ENCODE results near the gene PPIP5K2. TPM values are rescaled to one million over a fixed set of nuclear protein-coding genes. Genes with fewer than 3 reads are reported as not detected.
"Not testable (repeated sequence)": the region's sequence is repeated elsewhere in the genome, so short reads cannot be mapped to it uniquely, and the experiment has no call there.

The PPIP5K2 gene
- total RNA-seq, 2 experiments from 2014 or later, result 35.8 to 45.0 TPM

DNA sequence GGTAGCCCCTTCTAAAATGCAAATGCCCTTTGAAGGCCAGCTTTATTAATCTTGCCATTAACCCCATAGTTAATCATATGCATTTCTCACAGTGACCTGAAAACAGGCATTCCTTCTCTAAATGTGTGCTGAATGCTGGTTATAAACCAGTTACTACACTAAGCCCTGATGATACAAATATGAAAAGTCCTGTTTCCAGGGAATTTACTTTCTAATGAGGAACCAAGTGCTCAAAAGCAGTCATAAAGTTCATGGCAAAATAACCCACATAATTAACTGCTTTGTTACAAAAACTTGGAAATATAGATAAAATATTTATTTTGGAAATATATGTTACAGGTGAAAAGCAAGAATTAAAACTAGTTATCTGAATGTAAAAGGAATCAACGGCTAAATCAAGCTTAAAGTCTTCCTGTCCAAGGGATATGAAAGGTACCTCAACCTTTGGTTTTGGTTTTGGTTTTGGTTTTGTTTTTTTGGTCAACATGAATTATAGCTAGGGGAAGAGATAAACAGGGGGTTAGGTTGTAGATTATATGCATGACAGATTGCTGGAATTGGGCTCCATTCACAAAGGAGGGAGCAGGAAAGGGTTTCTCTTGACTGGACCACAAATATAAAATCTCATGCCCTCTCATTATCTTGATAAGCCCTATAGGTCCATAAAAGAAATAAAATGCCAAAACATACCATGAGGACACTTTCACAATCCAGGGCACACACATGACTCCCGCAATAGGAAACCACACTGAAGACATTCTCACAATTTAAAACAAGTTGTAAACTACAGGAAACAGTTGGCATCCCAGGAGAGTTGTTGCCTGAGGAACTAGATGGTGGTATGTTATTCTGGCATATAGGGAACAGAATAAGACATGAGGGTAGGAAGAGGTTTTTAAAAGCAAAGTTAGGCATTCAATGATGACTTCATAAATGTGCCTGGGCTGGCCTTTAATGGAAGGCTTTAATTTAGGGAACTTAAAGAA, 91.8 kb downstream of the PPIP5K2 start:
- Mint-ChIP-seq H3K27ac (no peak overlapping the region), H3K27me3 (ENCODE audit: low read depth) (no peaks in the 10 kb centered on the region), H3K4me3 (no peak overlapping the region), H3K4me1 (ENCODE audit: low read depth) (peaks cover 24% of the 10 kb centered on the region), H3K36me3 (ENCODE audit: low read depth) (peaks cover 6% of the 10 kb centered on the region), H3K9me3 (no peaks in the 10 kb centered on the region)
- CTCF ChIA-PET, result interaction anchor here (0.6 to 1.4 kb wide), 2 partner anchors 13 to 121 kb away, joined by 5 to 6 read pairs; no protein-coding TSS in a partner anchor
- intact Hi-C loops (cut with micrococcal nuclease), result no loop called here
- no peak for DNase-seq

DNA sequence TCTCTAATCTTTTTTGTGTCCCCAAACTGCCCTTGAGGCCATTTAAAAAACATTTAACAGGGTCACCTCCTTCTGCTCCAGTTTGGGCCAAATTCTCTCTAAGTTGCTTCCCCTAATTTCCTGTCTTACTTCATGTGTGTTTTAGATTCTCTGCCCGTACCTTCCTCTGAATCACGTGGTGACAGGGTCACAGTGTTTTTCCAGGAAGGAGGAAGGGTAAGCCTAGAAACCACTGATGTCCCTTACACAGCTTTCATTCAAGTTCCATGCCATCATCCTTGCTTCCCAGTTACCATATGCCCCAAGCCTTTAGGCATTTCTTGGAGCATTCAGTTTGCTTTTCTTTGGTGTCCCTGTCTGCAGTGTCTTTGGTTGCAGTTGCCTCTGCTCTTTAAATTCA, 96.0 kb downstream of the PPIP5K2 start:
- H3K36me3 Mint-ChIP-seq (ENCODE audit: low read depth), result peaks cover 2% of the 10 kb centered on the region
- no peak overlapping the region for H3K27ac Mint-ChIP-seq
- H3K27me3 Mint-ChIP-seq (ENCODE audit: low read depth), result no peaks in the 10 kb centered on the region
- no peaks in the 10 kb centered on the region for H3K9me3 Mint-ChIP-seq
- CTCF ChIA-PET, result interaction anchor here (1.5 to 5.3 kb wide), 2 partner anchors 9 to 534 kb away, joined by 4 to 31 read pairs; no protein-coding TSS in a partner anchor
- H3K4me1 Mint-ChIP-seq (ENCODE audit: low read depth), result peaks cover 9% of the 10 kb centered on the region
- H3K4me3 Mint-ChIP-seq, result no peak overlapping the region
- intact Hi-C loops (cut with micrococcal nuclease), result no loop called here
- DNase-seq, result no peak

DNA sequence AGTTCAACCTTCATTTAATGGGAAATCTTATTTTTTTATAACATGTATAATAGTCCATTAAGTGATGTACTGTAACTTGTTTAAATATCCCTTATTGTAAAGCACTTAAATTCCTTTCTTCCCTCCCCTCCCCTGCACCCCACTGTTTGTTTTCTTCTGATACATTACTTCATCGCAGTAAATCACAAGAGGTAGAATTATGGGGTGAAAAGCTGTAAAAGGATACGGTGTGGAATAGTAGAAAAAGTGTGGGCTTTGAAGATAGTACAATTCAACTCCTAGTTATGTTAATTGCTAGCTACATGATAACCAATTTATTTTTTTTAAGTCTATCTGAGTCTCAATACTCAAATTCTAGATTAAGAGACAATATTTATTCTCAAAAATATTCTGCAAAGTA, 96.6 kb downstream of the PPIP5K2 start:
- H3K4me3 Mint-ChIP-seq, result no peak overlapping the region
- H3K27me3 Mint-ChIP-seq (ENCODE audit: low read depth), result no peaks in the 10 kb centered on the region
- peaks cover 2% of the 10 kb centered on the region for H3K36me3 Mint-ChIP-seq (ENCODE audit: low read depth)
- intact Hi-C loops (cut with micrococcal nuclease), result no loop called here
- no peak overlapping the region for H3K27ac Mint-ChIP-seq
- no peaks in the 10 kb centered on the region for H3K9me3 Mint-ChIP-seq
- CTCF ChIA-PET, result interaction anchor here (1.5 to 5.3 kb wide), 2 partner anchors 8 to 535 kb away, joined by 4 to 31 read pairs; no protein-coding TSS in a partner anchor
- peaks cover 5% of the 10 kb centered on the region for H3K4me1 Mint-ChIP-seq (ENCODE audit: low read depth)
- DNase-seq, result no peak

DNA sequence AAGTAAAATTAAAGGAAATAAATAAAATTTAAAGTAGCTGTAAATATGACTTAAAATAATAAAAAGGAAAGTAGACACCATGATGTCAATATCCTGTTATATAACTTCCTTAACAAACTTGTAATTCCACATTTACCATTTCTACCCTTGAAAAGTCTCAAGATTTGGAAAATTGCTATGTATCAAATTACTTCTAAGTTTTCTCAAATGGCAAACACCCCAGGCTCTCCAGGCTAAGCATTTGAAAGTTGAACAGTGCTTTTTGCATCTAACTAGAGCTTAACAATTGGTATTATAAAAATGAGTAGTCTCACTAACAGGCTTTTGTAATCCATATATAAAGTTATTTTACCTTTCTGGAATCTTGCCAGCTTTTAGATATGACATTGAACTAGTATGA, 97.0 kb downstream of the PPIP5K2 start:
- Mint-ChIP-seq H3K4me1 (ENCODE audit: low read depth) (peaks cover 2% of the 10 kb centered on the region), H3K27me3 (ENCODE audit: low read depth) (no peaks in the 10 kb centered on the region), H3K27ac (no peak overlapping the region), H3K4me3 (no peak overlapping the region), H3K9me3 (no peaks in the 10 kb centered on the region), H3K36me3 (ENCODE audit: low read depth) (peaks cover 2% of the 10 kb centered on the region)
- intact Hi-C loops (cut with micrococcal nuclease), result no loop called here
- CTCF ChIA-PET, result interaction anchor here (1.5 to 5.3 kb wide), 2 partner anchors 8 to 535 kb away, joined by 4 to 31 read pairs; no protein-coding TSS in a partner anchor
- DNase-seq, result no peak

DNA sequence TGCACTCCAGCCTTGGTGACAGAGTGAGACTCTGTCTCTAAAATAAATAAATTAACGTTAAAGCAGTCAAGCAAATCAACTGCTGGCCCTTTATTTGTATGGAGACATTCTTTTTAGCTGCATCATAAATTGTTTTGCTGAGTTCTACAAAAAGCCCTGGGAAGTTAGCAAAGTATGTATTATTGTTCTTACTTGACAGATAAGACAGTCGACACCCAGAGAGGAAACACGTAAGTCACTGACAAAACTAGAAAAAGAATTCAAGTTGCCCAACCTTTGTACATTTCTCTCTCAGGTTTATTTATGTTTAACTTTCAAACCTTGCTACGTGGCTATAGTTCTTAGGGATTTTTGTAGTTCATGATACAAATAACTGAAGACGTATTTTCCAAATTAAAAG, 98.1 kb downstream of the PPIP5K2 start:
- DNase-seq, result no peak
- Mint-ChIP-seq H3K27ac (no peak overlapping the region), H3K4me1 (ENCODE audit: low read depth) (no peaks in the 10 kb centered on the region), H3K36me3 (ENCODE audit: low read depth) (peaks cover 1% of the 10 kb centered on the region), H3K9me3 (no peaks in the 10 kb centered on the region), H3K4me3 (no peak overlapping the region), H3K27me3 (ENCODE audit: low read depth) (no peaks in the 10 kb centered on the region)
- intact Hi-C loops (cut with micrococcal nuclease), result no loop called here
- CTCF ChIA-PET, result no interaction called here

DNA sequence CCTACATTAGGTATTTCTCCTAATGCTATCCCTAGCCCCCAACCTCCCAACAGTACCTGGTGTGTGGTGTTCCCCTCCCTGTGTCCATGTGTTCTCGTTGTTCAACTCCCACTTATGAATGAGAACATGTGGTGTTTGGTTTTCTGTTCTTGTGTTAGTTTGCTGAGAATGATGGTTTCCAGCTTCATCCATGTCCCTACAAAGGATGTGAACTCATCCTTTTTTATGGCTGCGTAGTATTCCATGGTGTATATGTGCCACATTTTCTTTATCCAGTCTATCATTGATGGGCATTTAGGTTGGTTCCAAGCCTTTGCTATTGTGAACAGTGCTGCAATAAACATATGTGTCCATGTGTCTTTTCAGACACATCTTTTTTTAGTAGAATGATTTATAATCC, 99.0 kb downstream of the PPIP5K2 start:
- H3K9me3 Mint-ChIP-seq; H3K4me1 Mint-ChIP-seq (ENCODE audit: low read depth); H3K4me3 Mint-ChIP-seq; CTCF ChIA-PET; DNase-seq; H3K27ac Mint-ChIP-seq; H3K36me3 Mint-ChIP-seq (ENCODE audit: low read depth); H3K27me3 Mint-ChIP-seq (ENCODE audit: low read depth); intact Hi-C loops (cut with micrococcal nuclease): not testable (repeated sequence)

DNA sequence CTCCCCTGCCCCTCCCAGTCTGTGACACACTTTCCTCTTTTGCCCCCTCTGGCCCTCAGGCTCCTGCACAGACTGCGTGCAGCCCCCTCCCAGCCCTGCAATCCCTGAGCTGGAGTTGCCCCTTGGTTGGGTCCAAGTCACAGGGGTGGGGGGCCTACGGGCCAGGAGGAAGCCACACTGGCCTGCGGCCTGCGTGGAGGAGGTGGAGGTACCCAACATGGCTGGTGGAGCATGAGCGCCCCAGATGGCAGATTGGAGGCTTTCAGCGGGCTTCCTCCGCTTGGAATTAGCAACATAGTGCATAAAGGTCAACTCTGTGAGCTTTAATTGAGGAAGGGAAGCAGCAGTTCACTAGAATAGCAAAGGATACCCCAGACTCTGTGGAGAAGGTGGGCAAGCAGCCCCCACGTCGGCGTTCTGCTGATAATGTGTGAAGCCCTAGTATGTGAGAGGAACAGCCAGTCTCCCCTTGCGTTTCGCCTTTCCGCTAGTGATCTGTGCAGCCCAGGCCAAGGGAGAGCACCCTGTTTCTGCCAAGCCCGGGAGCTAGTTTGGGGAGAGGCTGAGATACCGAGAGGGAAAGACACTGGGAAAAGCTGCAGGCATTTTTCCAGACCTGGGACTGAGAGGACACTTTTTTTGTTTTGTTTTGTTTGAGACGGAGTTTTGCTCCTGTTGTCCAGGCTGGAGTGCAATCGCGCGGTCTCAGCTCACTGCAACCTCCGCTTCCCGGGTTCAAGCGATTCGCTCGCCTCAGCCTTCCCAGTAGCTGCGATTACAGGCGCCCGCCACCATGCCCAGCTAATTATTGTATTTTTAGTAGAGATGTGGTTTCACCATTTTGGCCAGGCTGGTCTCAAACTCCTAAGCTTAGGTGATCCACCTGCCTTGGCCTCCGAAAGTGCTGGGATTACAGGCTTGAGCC, 103.2 kb downstream of the PPIP5K2 start:
- Mint-ChIP-seq H3K36me3 (ENCODE audit: low read depth) (peaks cover 1% of the 10 kb centered on the region), H3K9me3 (no peaks in the 10 kb centered on the region), H3K27me3 (ENCODE audit: low read depth) (peaks cover 11% of the 10 kb centered on the region), H3K4me1 (ENCODE audit: low read depth) (no peaks in the 10 kb centered on the region), H3K4me3 (no peak overlapping the region), H3K27ac (no peak overlapping the region)
- no peak for DNase-seq
- CTCF ChIA-PET, result interaction anchor here (0.6 to 2.9 kb wide), 9 partner anchors 8 to 542 kb away, joined by 3 to 31 read pairs (median 4); partner anchors contain the start of genes GIN1 and PPIP5K2
- intact Hi-C loops (cut with micrococcal nuclease), result loop anchor here (5.0 kb wide), 1 partner anchor 181 kb away; no protein-coding TSS in a partner anchor

DNA sequence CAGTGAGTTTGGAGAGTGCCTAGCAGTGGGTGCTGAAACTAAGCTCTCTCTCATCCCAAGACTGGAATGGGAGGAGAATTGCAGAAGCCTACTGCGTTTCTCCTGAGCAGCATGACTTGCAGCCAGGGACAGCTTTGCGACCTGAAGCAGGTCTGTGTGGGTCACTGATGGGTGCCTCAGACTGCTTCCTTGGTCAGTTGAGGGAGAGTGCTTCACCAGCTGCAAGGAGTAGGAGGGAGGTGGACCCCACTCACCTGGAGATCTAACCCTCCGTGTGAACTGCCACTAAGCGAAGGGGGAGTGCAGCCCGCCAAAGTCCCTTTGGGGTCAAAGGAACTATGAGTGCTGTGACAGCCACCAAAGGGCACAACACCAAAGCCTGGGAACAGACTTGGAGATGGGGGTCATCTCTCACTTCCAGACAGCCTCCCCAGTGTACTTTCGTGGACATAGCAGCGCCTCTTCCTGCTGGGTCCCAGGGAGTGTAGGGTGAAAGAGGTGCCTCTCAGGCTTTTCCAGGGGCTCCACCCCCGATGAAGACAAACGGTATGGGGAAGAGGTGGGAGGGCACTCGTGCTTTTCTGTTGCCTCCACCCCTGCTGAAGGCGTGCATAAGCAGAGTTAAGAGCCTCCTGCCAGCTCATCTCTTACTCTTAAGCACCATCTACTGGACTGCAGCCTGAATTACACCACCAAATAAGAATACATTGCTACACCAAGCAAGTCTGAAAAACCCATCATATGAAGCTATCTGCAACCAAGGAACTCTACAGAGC, 104.2 kb downstream of the PPIP5K2 start:
- H3K36me3 Mint-ChIP-seq (ENCODE audit: low read depth), result no peaks in the 10 kb centered on the region
- intact Hi-C loops (cut with micrococcal nuclease), result loop anchor here (1.0 to 5.0 kb wide), 5 partner anchors 182 to 688 kb away; no protein-coding TSS in a partner anchor
- H3K9me3 Mint-ChIP-seq, result no peaks in the 10 kb centered on the region
- no peak overlapping the region for H3K27ac Mint-ChIP-seq
- DNase-seq, result peak; percentile 44
- H3K27me3 Mint-ChIP-seq (ENCODE audit: low read depth), result peaks cover 15% of the 10 kb centered on the region
- CTCF ChIA-PET, result interaction anchor here (0.6 to 2.9 kb wide), 25 partner anchors 8 to 703 kb away, joined by 3 to 31 read pairs (median 4); partner anchors contain the start of genes GIN1 and PPIP5K2
- H3K4me1 Mint-ChIP-seq (ENCODE audit: low read depth), result no peaks in the 10 kb centered on the region
- H3K4me3 Mint-ChIP-seq, result no peak overlapping the region

DNA sequence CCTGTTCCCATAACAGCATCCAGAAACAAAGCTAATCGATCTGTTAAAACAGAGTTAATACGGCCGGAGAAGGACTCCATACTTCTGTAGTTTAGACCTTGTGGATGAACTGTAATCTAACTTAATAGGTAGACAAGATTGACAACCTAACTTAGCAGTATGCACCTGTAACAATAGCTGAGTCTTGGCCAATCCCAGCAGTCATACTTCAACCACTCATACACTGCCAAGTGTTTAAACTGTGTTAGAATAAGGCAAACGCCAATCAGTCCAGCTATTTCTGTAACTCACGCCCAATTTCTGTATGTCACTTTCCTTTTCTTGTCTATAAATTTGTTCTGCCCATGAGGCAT, 104.8 kb downstream of the PPIP5K2 start:
- CTCF ChIA-PET, result interaction anchor here (0.6 to 2.9 kb wide), 21 partner anchors 8 to 994 kb away, joined by 3 to 31 read pairs (median 4); partner anchors contain the start of genes GIN1 and PPIP5K2
- Mint-ChIP-seq H3K27me3 (ENCODE audit: low read depth) (peaks cover 16% of the 10 kb centered on the region), H3K36me3 (ENCODE audit: low read depth) (no peaks in the 10 kb centered on the region), H3K4me1 (ENCODE audit: low read depth) (no peaks in the 10 kb centered on the region), H3K27ac (no peak overlapping the region), H3K4me3 (no peak overlapping the region), H3K9me3 (no peaks in the 10 kb centered on the region)
- intact Hi-C loops (cut with micrococcal nuclease), result loop anchor here (1.0 to 5.0 kb wide), 5 partner anchors 183 to 689 kb away; no protein-coding TSS in a partner anchor
- no peak for DNase-seq

DNA sequence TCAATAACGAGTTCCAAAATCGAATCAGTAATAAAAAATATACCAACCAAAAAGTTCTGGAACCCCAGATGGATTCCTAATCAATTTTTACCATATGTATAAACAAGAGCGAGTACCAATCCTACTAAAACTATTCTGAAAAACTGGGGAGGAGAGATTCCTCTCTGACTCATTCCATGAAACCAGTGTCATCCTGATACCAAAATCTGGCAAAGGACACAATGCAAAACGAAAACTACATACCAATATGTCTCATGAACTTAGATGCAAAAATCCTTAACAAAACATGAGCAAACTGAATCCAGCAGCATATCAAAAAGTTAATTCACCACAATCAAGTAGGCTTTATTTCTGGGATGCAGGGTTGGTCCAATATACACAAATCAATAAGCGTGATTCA, 108.0 kb downstream of the PPIP5K2 start:
- CTCF ChIA-PET, result no interaction called here
- no peak for DNase-seq
- Mint-ChIP-seq H3K27ac (no peak overlapping the region), H3K4me3 (no peak overlapping the region), H3K36me3 (ENCODE audit: low read depth) (no peaks in the 10 kb centered on the region), H3K4me1 (ENCODE audit: low read depth) (no peaks in the 10 kb centered on the region), H3K27me3 (ENCODE audit: low read depth) (peaks cover 18% of the 10 kb centered on the region), H3K9me3 (no peaks in the 10 kb centered on the region)
- intact Hi-C loops (cut with micrococcal nuclease), result no loop called here

DNA sequence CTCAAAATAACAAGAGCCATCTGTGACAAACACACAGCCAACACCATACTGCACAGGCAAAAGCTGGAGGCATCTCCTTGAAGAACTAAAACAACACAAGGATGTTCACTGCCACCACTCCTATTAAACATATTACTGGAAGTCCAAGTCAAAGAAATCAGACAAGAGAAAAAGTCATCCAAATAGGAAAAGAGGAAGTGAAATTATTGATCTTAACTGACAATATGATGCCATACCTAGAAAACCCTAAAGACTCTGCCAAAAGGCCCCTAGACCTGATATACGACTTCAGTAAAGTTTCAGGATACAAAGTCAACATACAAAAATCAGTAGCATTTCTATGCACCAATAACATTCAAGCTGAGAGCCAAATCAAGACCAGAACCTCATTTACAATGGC, 108.5 kb downstream of the PPIP5K2 start:
- H3K27me3 Mint-ChIP-seq (ENCODE audit: low read depth), result peaks cover 18% of the 10 kb centered on the region
- intact Hi-C loops (cut with micrococcal nuclease), result no loop called here

More for the DNA sequence above, 108.5 kb downstream of the PPIP5K2 start:
- H3K36me3 Mint-ChIP-seq (ENCODE audit: low read depth), result no peaks in the 10 kb centered on the region
- H3K4me1 Mint-ChIP-seq (ENCODE audit: low read depth), result no peaks in the 10 kb centered on the region
- H3K27ac Mint-ChIP-seq, result no peak overlapping the region
- no peaks in the 10 kb centered on the region for H3K9me3 Mint-ChIP-seq
- no peak overlapping the region for H3K4me3 Mint-ChIP-seq
- DNase-seq, result no peak
- CTCF ChIA-PET, result no interaction called here
